PC-9 (cell line): ENCODE data around the gene STX8.
"Not testable (repeated sequence)": the region's sequence is repeated elsewhere in the genome, so short reads cannot be mapped to it uniquely, and the experiment has no call there.

Experiments used
- CTCF ChIP-seq: fragments of 200-600 bp; sonication (generic); conservative IDR thresholded peaks from 2 replicates; pipeline ENCODE4 v1.6.1; 2017; ENCODE audit warnings: mixed run types, antibody characterized with exemption, mild to moderate bottlenecking, moderate library complexity
- EZH2 ChIP-seq: fragments of 200-600 bp; sonication (generic); IDR thresholded peaks from 2 replicates; pipeline ENCODE4 v1.8.0; 2017; ENCODE audit warnings: antibody characterized with exemption, low read depth

DNA sequence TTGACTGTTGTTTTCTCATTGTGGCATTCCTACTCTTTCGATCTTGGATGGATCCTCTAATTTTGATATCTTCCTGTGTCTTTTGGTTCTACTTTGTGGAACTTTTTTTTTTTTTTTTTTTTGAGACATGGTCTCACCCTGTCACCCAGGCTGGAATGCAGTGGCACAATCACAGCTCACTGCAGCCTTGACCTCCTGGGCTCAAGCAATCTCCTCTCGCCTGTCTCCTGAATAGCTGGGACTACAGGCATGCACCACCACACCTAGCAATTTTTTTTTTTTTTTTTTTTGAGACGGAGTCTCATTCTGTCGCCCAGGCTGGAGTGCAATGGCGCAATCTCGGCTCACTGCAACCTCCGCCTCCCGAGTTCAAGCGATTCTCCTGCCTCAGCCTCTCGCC lies 220.4 kb downstream of the STX8 start:
- not testable (repeated sequence) for TF ChIP-seq CTCF, EZH2
